Measurements from ENCODE around the gene LSM14A. TPM values are rescaled to one million over a fixed set of nuclear protein-coding genes. Genes with fewer than 3 reads are reported as not detected.

The LSM14A gene
- total and polyA plus RNA-seq, 4 donors = 60.8 to 106 (median 93.2) TPM

DNA sequence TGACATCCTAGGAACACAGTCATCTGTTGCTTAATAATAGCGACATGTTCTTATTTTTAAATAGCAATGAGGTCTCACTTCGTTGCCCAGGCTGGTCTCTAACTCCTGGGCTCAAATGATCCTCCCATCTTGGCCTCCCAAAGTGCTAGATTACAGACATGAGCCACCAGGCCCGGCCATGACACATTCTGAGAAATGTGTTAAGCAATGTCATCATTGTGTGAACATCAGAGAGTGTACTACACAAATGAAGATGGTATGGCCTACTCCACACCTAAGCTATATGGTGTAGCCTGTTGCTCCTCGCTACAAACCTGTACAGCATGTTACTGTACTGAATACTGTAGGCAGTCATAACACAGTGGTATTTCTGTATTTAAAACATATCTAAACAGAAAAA, 57.4 kb downstream of the LSM14A start:
- Histone ChIP-seq H3K36me3 (ENCODE audit: control insufficient read depth, insufficient read depth, low read length) (peaks cover 15% of the 10 kb centered on the region), H3K4me1 (ENCODE audit: control insufficient read depth, insufficient read depth, low read length) (peaks cover 8% of the 10 kb centered on the region), H3K9me3 (ENCODE audit: control insufficient read depth, insufficient read depth, low read length) (no peaks in the 10 kb centered on the region), H3K27me3 (ENCODE audit: control insufficient read depth, insufficient read depth, low read length) (no peaks in the 10 kb centered on the region), H3K4me3 (ENCODE audit: low read depth, low read length) (no peak overlapping the region), H3K27ac (ENCODE audit: low read depth, low read length) (no peak overlapping the region)
- no peak for DNase-seq (ENCODE audit: low read depth in 4 of 6, low spot score in 6 of 6)
- WGBS (ENCODE audit: insufficient coverage) = 92% methylated on average over 2 of the region's 4 CpGs

DNA sequence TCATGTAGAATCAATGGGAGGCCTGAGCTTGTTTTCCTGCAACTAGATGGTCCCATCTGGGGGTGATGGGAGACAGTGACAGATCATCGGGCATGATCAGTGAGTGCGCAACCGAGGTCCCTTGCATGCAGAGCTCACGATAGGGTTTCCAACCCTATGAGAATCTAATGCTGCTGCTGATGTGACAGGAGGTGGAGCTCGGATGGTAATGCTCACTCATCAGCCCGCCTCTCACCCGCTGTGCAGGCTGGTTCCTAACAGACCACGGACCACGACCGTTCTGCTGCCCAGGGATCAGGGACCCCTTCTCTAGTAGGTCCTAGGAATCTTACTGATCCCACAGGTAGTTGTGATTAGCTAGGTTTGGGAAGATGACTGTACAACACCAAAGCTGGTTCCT, 58.5 kb downstream of the LSM14A start:
- H3K27me3 ChIP-seq (ENCODE audit: control insufficient read depth, insufficient read depth, low read length) = no peaks in the 10 kb centered on the region
- H3K4me1 ChIP-seq (ENCODE audit: control insufficient read depth, insufficient read depth, low read length) = peaks cover 8% of the 10 kb centered on the region
- H3K9me3 ChIP-seq (ENCODE audit: control insufficient read depth, insufficient read depth, low read length) = no peaks in the 10 kb centered on the region
- H3K27ac ChIP-seq (ENCODE audit: low read depth, low read length) = no peak overlapping the region
- no peak for DNase-seq (ENCODE audit: low read depth in 4 of 6, low spot score in 6 of 6)
- WGBS (ENCODE audit: insufficient coverage) = 73% methylated on average over 10 of the region's 10 CpGs
- peaks cover 10% of the 10 kb centered on the region for H3K36me3 ChIP-seq (ENCODE audit: control insufficient read depth, insufficient read depth, low read length)
- H3K4me3 ChIP-seq (ENCODE audit: low read depth, low read length) = no peak overlapping the region

DNA sequence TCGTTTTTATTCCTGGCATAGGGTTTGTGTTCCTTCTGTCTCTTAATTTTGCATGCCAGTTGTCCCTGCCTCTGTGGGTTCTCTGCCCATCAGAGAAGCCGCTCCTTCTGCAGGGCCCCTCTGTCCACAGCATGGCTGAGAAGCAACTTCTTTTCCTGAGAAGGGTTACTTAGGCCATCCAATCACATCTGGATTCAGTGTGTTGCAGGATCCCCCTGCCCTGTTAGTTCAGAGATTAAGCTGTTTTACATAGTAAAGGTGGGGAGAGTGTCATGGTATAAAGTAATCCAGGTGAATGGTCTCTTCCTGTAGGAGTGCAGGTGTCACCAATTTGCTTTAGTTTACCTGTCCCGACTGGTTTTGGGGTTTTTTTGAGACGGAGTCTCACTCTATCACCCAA, 59.1 kb downstream of the LSM14A start:
- Histone ChIP-seq H3K36me3 (ENCODE audit: control insufficient read depth, insufficient read depth, low read length) (peaks cover 5% of the 10 kb centered on the region), H3K4me1 (ENCODE audit: control insufficient read depth, insufficient read depth, low read length) (peaks cover 8% of the 10 kb centered on the region), H3K27me3 (ENCODE audit: control insufficient read depth, insufficient read depth, low read length) (no peaks in the 10 kb centered on the region), H3K27ac (ENCODE audit: low read depth, low read length) (no peak overlapping the region), H3K9me3 (ENCODE audit: control insufficient read depth, insufficient read depth, low read length) (no peaks in the 10 kb centered on the region), H3K4me3 (ENCODE audit: low read depth, low read length) (no peak overlapping the region)
- WGBS (ENCODE audit: insufficient coverage) = 94% methylated on average over 4 of the region's 4 CpGs
- DNase-seq (ENCODE audit: low read depth in 4 of 6, low spot score in 6 of 6) = no peak

DNA sequence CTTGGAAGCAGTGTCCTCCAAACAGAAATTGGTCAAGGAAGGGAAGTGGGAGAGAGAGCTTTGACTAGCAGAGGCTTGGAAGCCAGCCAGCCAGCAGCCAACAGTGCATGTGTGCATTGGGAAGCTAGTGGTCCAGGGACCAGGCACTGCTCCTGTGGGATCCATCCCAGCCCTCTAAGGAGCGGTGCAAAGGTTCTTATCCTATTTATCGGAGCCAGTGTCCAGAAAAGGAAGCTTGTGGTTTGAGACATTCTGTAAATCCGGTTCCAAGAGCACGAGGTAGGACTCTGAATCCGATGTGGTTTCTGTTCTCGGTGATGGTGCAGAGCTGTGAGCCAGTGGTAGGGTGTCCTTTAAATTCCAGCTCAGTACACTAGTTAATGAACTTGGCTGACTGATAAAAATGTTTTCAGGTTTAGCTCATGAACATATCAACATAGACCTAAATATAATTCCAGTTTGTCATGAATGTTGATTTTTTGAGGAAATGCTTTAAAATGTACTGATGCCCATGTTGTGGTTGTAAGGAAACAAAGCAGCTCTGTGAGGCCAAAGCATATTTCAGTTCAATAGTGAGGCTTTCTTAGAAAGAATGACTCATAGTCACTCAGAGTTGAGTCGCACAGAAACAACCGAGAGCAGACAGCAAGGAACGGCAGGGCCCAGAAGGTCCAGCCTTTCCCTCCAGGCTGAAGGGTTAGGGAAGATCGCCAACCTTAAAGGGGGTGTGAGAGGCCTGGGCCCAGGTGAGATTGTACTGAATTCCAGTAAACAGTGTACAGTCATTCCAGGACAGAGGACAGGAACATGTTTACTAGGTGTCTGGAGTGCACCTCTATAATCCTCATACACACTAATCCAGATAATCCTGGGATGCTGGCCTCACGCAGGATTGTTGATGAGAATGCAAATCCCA, 60.5 kb downstream of the LSM14A start:
- Histone ChIP-seq H3K36me3 (ENCODE audit: control insufficient read depth, insufficient read depth, low read length) (peaks cover 5% of the 10 kb centered on the region), H3K27ac (ENCODE audit: low read depth, low read length) (peak overlapping the region; percentile 89), H3K4me1 (ENCODE audit: control insufficient read depth, insufficient read depth, low read length) (peaks cover 11% of the 10 kb centered on the region), H3K9me3 (ENCODE audit: control insufficient read depth, insufficient read depth, low read length) (no peaks in the 10 kb centered on the region), H3K4me3 (ENCODE audit: low read depth, low read length) (no peak overlapping the region), H3K27me3 (ENCODE audit: control insufficient read depth, insufficient read depth, low read length) (no peaks in the 10 kb centered on the region)
- DNase-seq (ENCODE audit: low read depth in 4 of 6, low spot score in 6 of 6) = peak in 2 of 6 donors; percentile 18 to 43
- WGBS (ENCODE audit: insufficient coverage) = 93% methylated on average over 3 of the region's 11 CpGs

DNA sequence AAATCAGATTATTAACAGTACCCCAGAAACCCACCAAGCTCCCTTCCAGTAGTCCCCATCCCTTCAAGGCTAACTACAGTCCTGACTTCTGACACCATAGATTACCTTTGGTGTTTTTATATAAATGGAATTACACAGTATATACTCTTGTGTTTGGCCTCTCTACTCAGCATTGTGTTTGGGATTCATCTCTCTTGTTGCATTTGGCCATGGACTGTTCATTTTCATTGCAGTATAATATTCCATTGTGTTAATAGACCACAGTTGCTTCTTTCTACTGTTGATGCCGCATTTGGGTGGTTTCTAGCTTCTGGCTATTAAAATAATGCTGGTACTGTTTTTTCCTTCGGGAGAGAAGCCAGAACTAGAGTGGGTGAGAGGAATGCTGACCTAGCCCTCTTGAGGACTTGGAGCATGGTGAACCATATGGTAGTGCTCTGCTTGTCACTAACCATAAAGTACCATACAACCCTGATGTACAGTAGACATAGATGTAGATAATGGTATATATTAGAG, 63.2 kb downstream of the LSM14A start:
- DNase-seq (ENCODE audit: low read depth in 4 of 6, low spot score in 6 of 6) = no peak
- H3K4me3 ChIP-seq (ENCODE audit: low read depth, low read length) = no peak overlapping the region
- WGBS (ENCODE audit: insufficient coverage) = no CpG with 5 or more reads among the region's 2 CpGs
- no peak overlapping the region for H3K27ac ChIP-seq (ENCODE audit: low read depth, low read length)
- H3K4me1 ChIP-seq (ENCODE audit: control insufficient read depth, insufficient read depth, low read length) = peaks cover 11% of the 10 kb centered on the region
- H3K27me3 ChIP-seq (ENCODE audit: control insufficient read depth, insufficient read depth, low read length) = no peaks in the 10 kb centered on the region
- no peaks in the 10 kb centered on the region for H3K9me3 ChIP-seq (ENCODE audit: control insufficient read depth, insufficient read depth, low read length)
- H3K36me3 ChIP-seq (ENCODE audit: control insufficient read depth, insufficient read depth, low read length) = no peaks in the 10 kb centered on the region

DNA sequence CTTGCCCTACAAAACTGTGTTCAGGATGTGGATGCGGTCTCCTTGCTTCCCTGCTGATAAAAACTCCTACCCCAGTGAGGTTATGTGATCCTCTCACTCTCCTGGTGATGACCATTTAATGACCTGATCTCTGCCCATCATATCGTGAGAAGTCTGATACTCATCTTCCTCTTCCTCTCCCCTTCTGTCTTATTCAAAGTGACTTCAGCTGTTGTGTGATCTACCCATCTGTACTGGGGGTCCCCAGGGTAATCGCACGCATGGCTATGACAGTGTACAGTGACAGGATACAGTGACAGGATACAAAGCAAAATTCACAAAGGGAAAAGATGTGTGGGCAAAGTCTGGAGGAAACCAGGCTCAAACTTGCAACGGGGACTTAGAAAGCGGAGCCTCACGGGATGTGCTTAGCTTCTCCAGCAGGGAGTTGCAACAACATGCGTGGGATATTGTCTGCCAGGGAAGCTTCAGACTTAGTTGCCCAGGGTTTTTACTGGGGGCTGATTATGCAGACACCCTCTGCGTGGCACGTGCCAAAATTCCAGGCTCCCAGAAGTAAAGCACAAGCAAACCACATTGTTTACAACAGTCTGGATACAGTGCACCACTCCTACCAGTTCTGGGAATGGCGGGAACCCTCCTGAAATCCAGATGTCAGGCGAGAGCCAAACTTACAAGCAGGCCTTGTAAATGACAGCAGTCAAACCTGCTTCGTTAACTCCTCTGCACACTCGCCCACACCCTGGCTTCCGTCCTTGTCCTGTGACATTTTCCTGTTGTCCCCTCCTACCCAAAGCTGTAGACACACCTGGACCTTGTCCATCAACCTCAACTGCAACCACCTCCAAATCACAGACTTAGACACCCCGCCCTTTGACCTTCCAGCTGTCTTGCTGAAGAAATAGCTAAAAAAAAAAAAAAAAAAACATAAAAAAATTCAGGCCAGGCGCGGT, 64.0 kb downstream of the LSM14A start:
- DNase-seq (ENCODE audit: low read depth in 4 of 6, low spot score in 6 of 6) = peak in 1 of 6 donors; percentile 18
- H3K27ac ChIP-seq (ENCODE audit: low read depth, low read length) = no peak overlapping the region
- H3K27me3 ChIP-seq (ENCODE audit: control insufficient read depth, insufficient read depth, low read length) = no peaks in the 10 kb centered on the region
- H3K36me3 ChIP-seq (ENCODE audit: control insufficient read depth, insufficient read depth, low read length) = no peaks in the 10 kb centered on the region
- peaks cover 11% of the 10 kb centered on the region for H3K4me1 ChIP-seq (ENCODE audit: control insufficient read depth, insufficient read depth, low read length)
- 76% methylated on average over 13 of the region's 18 CpGs for WGBS (ENCODE audit: insufficient coverage)
- H3K9me3 ChIP-seq (ENCODE audit: control insufficient read depth, insufficient read depth, low read length) = no peaks in the 10 kb centered on the region
- no peak overlapping the region for H3K4me3 ChIP-seq (ENCODE audit: low read depth, low read length)

DNA sequence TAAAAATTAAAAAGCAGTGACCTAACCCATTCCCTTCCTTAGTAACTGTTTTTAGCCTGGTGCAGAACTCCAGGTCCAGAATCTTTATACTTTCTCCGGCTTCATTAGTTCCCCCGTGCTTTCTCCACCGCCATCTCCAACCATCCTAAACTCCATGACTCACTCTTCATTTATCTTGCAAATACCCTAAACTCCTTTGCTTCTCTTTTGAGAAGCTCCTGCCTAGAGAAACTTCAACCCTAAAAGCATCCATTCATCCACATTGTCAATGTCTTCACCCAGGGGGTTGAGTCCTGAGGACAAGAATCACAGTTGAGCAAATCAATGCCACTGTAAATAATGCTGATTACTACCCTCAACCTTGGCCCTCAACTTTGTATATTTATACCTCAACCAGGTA, 65.0 kb downstream of the LSM14A start:
- H3K4me1 ChIP-seq (ENCODE audit: control insufficient read depth, insufficient read depth, low read length) = peaks cover 12% of the 10 kb centered on the region
- 85% methylated on average over 3 of the region's 3 CpGs for WGBS (ENCODE audit: insufficient coverage)
- no peaks in the 10 kb centered on the region for H3K36me3 ChIP-seq (ENCODE audit: control insufficient read depth, insufficient read depth, low read length)
- H3K27me3 ChIP-seq (ENCODE audit: control insufficient read depth, insufficient read depth, low read length) = no peaks in the 10 kb centered on the region
- H3K27ac ChIP-seq (ENCODE audit: low read depth, low read length) = no peak overlapping the region
- no peak overlapping the region for H3K4me3 ChIP-seq (ENCODE audit: low read depth, low read length)
- DNase-seq (ENCODE audit: low read depth in 4 of 6, low spot score in 6 of 6) = no peak
- H3K9me3 ChIP-seq (ENCODE audit: control insufficient read depth, insufficient read depth, low read length) = no peaks in the 10 kb centered on the region

DNA sequence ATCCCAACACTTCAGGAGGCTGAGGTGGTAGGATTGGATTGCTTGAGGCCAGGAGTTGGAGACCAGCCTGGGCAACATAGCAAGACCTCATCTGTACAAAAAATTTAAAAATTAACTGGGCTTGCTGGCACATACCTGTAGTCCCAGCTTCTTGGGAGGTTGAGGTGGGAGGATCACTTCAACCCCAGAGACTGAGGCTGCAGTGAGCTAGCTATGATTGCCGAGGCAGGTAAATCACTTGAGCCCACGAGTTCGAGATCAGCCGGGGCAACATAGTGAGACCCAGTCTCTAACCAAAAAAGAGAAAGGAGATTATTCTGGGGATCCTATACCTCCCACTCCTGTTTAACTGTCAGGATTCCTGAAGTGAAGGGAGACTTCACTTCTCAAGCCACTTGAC, 65.6 kb downstream of the LSM14A start:
- 100% methylated on average over 1 of the region's 4 CpGs for WGBS (ENCODE audit: insufficient coverage)
- H3K4me1 ChIP-seq (ENCODE audit: control insufficient read depth, insufficient read depth, low read length) = peaks cover 8% of the 10 kb centered on the region
- DNase-seq (ENCODE audit: low read depth in 4 of 6, low spot score in 6 of 6) = no peak
- H3K4me3 ChIP-seq (ENCODE audit: low read depth, low read length) = no peak overlapping the region
- no peaks in the 10 kb centered on the region for H3K9me3 ChIP-seq (ENCODE audit: control insufficient read depth, insufficient read depth, low read length)
- H3K36me3 ChIP-seq (ENCODE audit: control insufficient read depth, insufficient read depth, low read length) = no peaks in the 10 kb centered on the region
- no peak overlapping the region for H3K27ac ChIP-seq (ENCODE audit: low read depth, low read length)
- no peaks in the 10 kb centered on the region for H3K27me3 ChIP-seq (ENCODE audit: control insufficient read depth, insufficient read depth, low read length)

DNA sequence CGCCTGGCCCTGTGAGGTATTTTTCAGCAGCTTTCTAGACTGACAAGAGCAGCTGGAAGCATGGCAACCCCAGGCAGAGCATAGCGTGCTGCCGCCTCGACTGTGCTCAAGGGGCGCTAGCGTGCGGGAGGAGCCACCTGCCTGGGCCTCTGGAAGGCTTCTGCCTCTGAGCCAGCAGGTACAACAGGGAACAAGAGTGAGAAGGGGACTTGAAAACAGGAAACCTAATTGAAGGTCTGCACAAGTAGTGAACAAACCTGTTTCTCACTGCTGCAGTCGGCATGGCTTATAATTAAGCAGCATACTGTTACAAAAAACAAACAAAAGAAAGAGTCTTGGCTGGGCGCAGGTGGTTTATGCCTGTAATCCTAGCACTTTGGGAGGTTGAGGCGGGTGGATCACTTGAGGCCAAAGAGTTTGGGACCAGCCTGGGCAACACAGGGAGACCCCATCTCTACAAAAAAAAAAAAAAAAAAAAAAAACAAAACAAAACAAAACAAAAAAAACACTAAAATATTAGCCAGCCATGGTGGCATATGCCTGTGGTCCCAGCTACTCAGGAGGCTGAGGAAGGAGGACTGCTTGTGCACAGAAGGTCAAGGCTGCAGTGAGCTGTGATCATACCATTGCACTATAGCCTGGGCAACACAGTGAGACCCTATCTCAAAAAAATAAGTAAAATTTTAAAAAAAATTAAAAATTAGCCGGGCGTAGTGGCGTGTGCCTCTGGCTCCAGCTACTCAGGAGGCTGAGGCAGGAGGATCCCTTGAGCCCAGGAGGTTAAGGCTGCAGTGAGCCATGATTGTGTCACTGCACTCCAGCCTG, 69.4 kb downstream of the LSM14A start:
- 52% methylated on average over 8 of the region's 13 CpGs for WGBS (ENCODE audit: insufficient coverage)
- Histone ChIP-seq H3K9me3 (ENCODE audit: control insufficient read depth, insufficient read depth, low read length) (no peaks in the 10 kb centered on the region), H3K4me3 (ENCODE audit: low read depth, low read length) (no peak overlapping the region), H3K27me3 (ENCODE audit: control insufficient read depth, insufficient read depth, low read length) (no peaks in the 10 kb centered on the region), H3K36me3 (ENCODE audit: control insufficient read depth, insufficient read depth, low read length) (no peaks in the 10 kb centered on the region), H3K27ac (ENCODE audit: low read depth, low read length) (no peak overlapping the region), H3K4me1 (ENCODE audit: control insufficient read depth, insufficient read depth, low read length) (peaks cover 2% of the 10 kb centered on the region)
- no peak for DNase-seq (ENCODE audit: low read depth in 4 of 6, low spot score in 6 of 6)

All from spinal cord (tissue), 10 donors.